HG03457 (cell line): Measurements from ENCODE around the gene UBAP1L.
"Not testable (repeated sequence)": the region's sequence is repeated elsewhere in the genome, so short reads cannot be mapped to it uniquely, and the experiment has no call there.

Source experiments
- ATAC-seq: cut with Tn5 transposase; IDR thresholded peaks from one replicate; pipeline ENCODE4 v1.9.1; 2021; ENCODE audit warnings: moderate number of reproducible peaks; ENCODE audit not compliant: unreplicated experiment

Gene UBAP1L

DNA sequence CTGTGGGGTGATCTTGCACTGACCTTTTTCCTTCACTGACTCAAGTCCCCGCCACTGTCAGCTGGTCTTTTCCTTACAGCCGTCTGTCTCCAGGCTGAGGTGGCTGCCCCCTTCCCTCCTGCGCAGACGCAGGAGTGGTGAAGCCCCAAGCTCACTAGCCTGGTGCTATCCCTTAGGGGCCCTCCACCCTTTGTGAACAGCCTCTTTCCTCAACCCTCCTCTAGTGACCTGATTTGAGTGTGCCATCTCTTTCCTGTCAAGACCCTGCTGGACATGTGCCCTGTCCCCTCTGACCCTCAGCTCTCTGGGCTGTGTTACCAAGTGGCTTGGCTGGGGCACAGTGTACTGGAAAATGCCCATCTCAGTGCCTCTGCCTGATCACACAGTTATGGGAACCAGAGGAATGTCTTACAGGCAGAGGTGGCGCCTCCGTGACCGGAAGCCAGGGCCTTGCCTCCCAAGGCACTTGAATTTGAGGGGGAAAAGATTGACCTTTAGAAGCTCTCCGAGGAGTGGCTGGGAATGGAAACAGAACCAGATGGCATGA, 29.7 kb downstream of the UBAP1L start:
- no peak for ATAC-seq

GRCh38 chr15:65084500-65085206, 30.3 kb downstream of the UBAP1L start:
- ATAC-seq: no peak

DNA sequence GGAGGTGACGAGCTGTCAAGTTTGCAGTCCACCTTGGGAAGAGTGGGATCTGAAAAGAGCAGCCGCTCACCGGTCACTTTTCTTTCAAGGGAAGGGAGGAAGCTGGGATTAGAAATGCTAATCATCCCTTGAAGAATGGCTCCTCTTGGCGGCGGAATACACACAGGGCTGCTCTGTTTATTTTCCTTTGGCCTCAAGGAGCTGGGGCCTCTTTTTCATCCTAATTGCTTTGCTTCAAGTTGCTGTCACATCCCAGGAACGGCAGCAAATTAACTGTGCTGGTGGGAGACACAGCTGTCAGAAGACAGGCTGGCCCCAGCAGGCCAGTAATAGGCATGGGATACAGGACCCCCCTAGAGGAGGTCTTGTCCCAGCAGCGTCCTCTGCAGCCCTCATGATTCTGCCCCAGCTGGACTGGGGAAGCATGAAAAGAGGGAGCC, 31.7 kb downstream of the UBAP1L start:
- ATAC-seq: no peak

- ATAC-seq: no peak
These were observed 32.6 kb downstream of the UBAP1L start for GRCh38 chr15:65082303-65082953.

GRCh38 chr15:65081758-65082157, 33.2 kb downstream of the UBAP1L start:
- no peak for ATAC-seq

- ATAC-seq: no peak
These were observed 33.7 kb downstream of the UBAP1L start for GRCh38 chr15:65081270-65081669.

- ATAC-seq: no peak
These were observed 35.4 kb downstream of the UBAP1L start for GRCh38 chr15:65079580-65079979.

DNA sequence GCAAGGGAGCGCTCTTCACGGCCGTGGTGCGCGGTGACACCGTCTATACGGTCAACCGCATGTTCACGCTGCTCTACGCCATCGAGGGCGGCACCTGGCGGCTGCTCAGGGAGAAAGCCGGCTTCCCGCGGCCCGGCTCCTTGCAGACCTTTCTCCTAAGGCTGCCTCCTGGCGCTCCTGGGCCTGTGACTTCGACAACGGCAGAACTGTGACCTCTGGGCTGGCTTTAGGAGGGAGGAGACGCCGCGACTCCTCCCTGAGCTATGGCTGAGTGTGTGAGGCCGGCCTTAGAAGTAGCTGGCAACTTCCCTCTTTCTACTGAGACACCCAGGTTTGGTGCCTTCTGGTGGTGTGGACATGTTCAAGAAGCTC, 37.0 kb downstream of the UBAP1L start:
- no peak for ATAC-seq

DNA sequence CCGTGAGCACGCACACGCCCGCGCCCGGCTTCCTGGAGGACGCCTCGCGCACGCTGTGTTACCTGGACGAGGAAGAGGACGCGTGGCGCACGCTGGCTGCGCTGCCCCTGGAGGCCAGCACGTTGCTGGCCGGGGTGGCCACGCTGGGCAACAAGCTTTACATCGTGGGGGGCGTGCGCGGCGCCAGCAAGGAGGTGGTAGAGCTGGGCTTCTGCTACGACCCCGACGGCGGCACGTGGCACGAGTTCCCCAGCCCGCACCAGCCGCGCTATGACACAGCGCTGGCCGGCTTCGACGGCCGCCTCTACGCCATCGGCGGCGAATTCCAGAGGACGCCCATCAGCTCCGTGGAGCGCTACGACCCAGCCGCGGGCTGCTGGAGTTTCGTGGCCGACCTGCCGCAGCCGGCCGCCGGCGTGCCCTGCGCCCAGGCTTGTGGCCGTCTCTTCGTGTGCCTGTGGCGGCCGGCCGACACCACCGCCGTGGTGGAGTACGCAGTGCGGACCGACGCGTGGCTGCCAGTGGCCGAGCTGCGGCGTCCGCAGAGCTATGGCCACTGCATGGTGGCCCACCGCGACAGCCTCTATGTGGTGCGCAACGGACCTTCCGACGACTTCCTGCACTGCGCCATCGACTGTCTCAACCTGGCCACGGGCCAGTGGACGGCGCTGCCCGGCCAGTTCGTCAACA, 37.6 kb downstream of the UBAP1L start:
- no peak for ATAC-seq

DNA sequence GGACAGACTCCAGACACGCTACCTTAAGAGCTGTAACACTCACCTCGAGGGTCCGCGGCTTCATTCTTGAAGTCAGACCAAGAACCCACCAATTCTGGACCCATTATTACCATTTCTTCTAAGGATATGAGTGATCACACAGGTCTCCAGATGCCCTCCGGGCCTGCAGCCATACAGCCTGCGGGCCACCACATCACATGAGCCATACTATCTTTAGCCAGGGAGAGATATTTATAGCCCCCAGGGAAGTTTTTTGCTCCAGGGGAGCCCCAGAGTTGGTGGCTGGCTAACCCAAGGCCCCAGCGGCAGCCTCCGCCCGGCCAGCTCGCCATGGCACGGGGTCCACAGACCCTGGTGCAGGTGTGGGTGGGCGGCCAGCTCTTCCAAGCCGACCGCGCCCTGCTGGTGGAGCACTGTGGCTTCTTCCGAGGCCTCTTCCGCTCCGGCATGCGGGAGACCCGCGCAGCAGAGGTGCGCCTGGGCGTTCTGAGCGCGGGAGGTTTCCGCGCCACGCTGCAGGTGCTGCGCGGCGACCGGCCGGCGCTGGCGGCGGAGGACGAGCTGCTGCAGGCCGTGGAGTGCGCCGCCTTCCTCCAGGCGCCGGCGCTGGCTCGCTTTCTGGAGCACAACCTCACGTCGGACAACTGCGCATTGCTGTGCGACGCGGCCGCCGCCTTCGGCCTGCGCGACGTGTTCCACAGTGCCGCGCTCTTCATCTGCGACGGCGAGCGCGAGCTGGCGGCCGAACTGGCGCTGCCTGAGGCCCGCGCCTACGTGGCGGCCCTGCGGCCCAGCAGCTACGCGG, 38.3 kb downstream of the UBAP1L start, which contains the start of gene KBTBD13:
Gene KBTBD13, plus strand, starts transcription at position 261 of the 805 bp plus-strand sequence. Its CDS starts 70 bp downstream, at position 331.
- ATAC-seq: no peak

- not testable (repeated sequence) for ATAC-seq
These were observed 39.2 kb downstream of the UBAP1L start for GRCh38 chr15:65075607-65076395.

DNA sequence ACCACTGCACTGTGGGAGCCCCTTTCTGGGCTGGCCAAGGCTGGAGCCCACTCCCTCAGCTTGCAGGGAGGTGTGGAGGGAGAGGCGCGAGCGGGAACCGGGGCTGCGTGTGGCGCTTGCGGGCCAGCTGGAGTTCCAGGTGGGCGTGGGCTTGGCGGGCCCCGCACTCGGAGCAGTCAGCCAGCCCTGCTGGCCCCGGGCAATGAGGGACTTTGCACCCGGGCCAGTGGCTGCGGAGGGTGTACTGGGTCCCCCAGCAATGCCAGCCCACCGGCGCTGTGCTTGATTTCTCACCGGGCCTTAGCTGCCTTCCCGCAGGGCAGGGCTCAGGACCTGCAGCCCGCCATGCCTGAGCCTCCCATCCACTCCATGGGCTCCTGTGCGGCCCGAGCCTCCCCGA, 40.1 kb downstream of the UBAP1L start:
- ATAC-seq: not testable (repeated sequence)

- ATAC-seq: no peak
These were observed 42.4 kb downstream of the UBAP1L start for GRCh38 chr15:65072617-65073016.

DNA sequence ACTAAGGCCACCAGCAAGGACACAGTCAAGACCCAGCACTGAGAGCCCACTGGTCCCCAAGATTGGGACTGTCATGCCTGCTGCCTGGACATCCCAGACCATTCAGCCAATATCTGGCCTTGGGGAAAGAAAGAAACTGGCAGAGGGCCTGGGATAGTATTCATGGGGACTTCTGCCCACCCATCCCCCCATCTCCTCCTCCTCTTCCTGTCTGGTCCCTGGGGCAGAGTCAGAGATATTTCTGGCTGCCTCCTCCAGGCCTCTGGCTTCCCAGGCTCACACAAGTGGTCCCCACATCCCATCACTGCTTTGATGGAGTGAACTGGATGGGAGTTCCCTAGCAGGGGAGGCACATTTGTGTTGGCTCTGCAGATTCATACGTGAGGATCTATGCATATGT, 43.0 kb downstream of the UBAP1L start:
- no peak for ATAC-seq

DNA sequence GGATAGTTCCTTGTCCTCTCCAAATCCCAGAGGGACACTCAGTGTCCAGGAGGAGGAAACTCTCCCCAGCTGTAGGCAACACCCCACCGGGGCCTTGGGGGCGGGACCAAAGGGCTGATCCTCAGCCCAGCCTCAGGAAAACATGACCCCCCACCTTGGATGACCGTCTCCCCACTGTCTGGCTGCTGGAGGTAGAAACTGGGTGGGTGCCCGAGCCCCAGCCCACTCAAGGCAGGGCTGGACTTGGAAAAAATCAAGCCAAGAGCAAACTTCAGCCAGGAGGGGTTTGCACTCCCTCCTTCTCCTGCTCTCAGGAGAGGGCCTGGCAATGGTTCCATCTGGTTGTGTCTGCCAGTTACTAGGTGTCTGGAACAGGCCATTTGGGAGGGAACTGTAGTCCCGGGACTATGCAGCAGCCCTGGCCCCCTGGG, 43.6 kb downstream of the UBAP1L start:
- ATAC-seq: no peak

GRCh38 chr15:65069779-65070546, 45.0 kb downstream of the UBAP1L start:
- ATAC-seq: no peak

GRCh38 chr15:65069179-65069578, 45.8 kb downstream of the UBAP1L start:
- no peak for ATAC-seq

DNA sequence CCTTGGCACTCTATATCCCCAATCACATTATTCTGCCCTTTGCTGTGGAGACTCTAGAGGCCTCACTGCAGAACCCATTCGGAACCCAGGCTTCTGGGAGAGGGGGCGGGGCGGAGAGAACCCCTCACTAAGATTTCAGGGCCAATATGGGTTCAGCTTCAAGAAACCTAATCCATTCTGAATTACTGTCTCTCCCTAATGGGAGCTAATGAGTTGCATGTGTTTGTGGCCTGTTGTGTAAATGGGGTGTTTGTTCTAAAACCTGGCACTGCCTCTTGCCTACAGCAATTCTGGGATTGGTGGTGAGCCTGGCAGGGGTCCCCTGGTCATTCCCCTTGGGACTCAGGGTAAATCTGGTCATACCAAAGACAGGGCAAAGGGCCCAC, 46.6 kb downstream of the UBAP1L start:
- no peak for ATAC-seq
